CD4-positive, alpha-beta T cell treated with Interleukin-1 beta for 1 hour (primary cell): ENCODE data around the gene SRP9.
"Not testable (repeated sequence)": the region's sequence is repeated elsewhere in the genome, so short reads cannot be mapped to it uniquely, and the experiment has no call there.

Experiments
- DNase-seq, 2 donors: peaks; one replicate each; pipeline ENCODE4 v3.0.0-alpha.2; 2020 to 2022

Gene SRP9

GRCh38 chr1:225817611-225818061 is 40.0 kb downstream of the SRP9 start:
- DNase-seq, result no peak

- DNase-seq, result no peak
Measured at GRCh38 chr1:225818229-225818628, 40.6 kb downstream of the SRP9 start.

- DNase-seq, result no peak
Measured at GRCh38 chr1:225819346-225820192, 41.9 kb downstream of the SRP9 start.

GRCh38 chr1:225820522-225821120 is 43.0 kb downstream of the SRP9 start:
- no peak for DNase-seq

- no peak for DNase-seq
Measured at GRCh38 chr1:225822655-225823403, 45.2 kb downstream of the SRP9 start.

GRCh38 chr1:225823811-225824261 is 46.2 kb downstream of the SRP9 start:
- no peak for DNase-seq

- DNase-seq, result no peak
Measured at GRCh38 chr1:225824533-225824941, 46.9 kb downstream of the SRP9 start.

- DNase-seq, result no peak
Measured at GRCh38 chr1:225825078-225825477, 47.5 kb downstream of the SRP9 start.

GRCh38 chr1:225825607-225826007 is 48.0 kb downstream of the SRP9 start:
- no peak for DNase-seq

GRCh38 chr1:225827076-225827475 is 49.5 kb downstream of the SRP9 start:
- DNase-seq, result no peak

- no peak for DNase-seq
Measured at GRCh38 chr1:225828706-225829345, 51.2 kb downstream of the SRP9 start.

- no peak for DNase-seq
Measured at GRCh38 chr1:225830841-225831240, 53.2 kb downstream of the SRP9 start.

GRCh38 chr1:225834417-225835329 is 57.0 kb downstream of the SRP9 start:
- no peak for DNase-seq

GRCh38 chr1:225835856-225836255 is 58.2 kb downstream of the SRP9 start:
- no peak for DNase-seq

GRCh38 chr1:225836296-225836695 is 58.7 kb downstream of the SRP9 start:
- not testable (repeated sequence) for DNase-seq

GRCh38 chr1:225838793-225839192 is 61.2 kb downstream of the SRP9 start:
- no peak for DNase-seq
